ENCODE measurements around the gene CDK15. TPM values are rescaled to one million over a fixed set of nuclear protein-coding genes. Genes with fewer than 3 reads are reported as not detected.

The CDK15 gene
- total and polyA plus RNA-seq, 8 donors, result 0.09 to 0.35 (median 0.12) TPM; not detected in 3

- Histone ChIP-seq H3K27ac (no peak overlapping the region), H3K9me3 (no peaks in the 10 kb centered on the region), H3K4me3 (no peak overlapping the region), H3K27me3 (no peaks in the 10 kb centered on the region), H3K36me3 (no peaks in the 10 kb centered on the region), H3K4me1 (no peaks in the 10 kb centered on the region)
- FAIRE-seq (no peak), DNase-seq (no peak), ATAC-seq (no peak)
- no peak for TF ChIP-seq CTCF (IDR thresholded peaks at IDR 0.05)
- 48 to 62% methylated on average over 9 of the region's 9 CpGs for WGBS, 2 donors
- intact Hi-C loops (cut with DNase I), result no loop called here
Measured at GRCh38 chr2:201813996-201814760, 7.8 kb downstream of the CDK15 start.

- WGBS, 2 donors, result 77 to 87% methylated on average over 5 of the region's 5 CpGs
- no peak for TF ChIP-seq CTCF (IDR thresholded peaks at IDR 0.05)
Measured at GRCh38 chr2:201816657-201817575, 10.6 kb downstream of the CDK15 start.

GRCh38 chr2:201820383-201821007 is 14.2 kb downstream of the CDK15 start:
- no peak for TF ChIP-seq CTCF (IDR thresholded peaks at IDR 0.05)
- no peak overlapping the region for H3K27ac ChIP-seq
- FAIRE-seq, result no peak

More at GRCh38 chr2:201816657-201817575, 10.6 kb downstream of the CDK15 start:
- DNase-seq (no peak), ATAC-seq (no peak), FAIRE-seq (no peak)
- intact Hi-C loops (cut with DNase I), result no loop called here
- Histone ChIP-seq H3K27ac (no peak overlapping the region), H3K9me3 (no peaks in the 10 kb centered on the region), H3K4me1 (no peaks in the 10 kb centered on the region), H3K4me3 (no peak overlapping the region), H3K27me3 (no peaks in the 10 kb centered on the region), H3K36me3 (no peaks in the 10 kb centered on the region)

GRCh38 chr2:201821080-201821479 is 14.7 kb downstream of the CDK15 start:
- no peak for FAIRE-seq

More at GRCh38 chr2:201820383-201821007, 14.2 kb downstream of the CDK15 start:
- WGBS, 2 donors, result 72 to 73% methylated on average over 4 of the region's 4 CpGs
- no peak for ATAC-seq
- no peak for DNase-seq
- H3K9me3 ChIP-seq, result no peaks in the 10 kb centered on the region
- no peaks in the 10 kb centered on the region for H3K36me3 ChIP-seq
- no peak overlapping the region for H3K4me3 ChIP-seq
- H3K27me3 ChIP-seq, result no peaks in the 10 kb centered on the region
- no peaks in the 10 kb centered on the region for H3K4me1 ChIP-seq
- intact Hi-C loops (cut with DNase I), result no loop called here

More at GRCh38 chr2:201821080-201821479, 14.7 kb downstream of the CDK15 start:
- no peak for TF ChIP-seq CTCF (IDR thresholded peaks at IDR 0.05)
- H3K9me3 ChIP-seq, result no peaks in the 10 kb centered on the region
- DNase-seq (no peak), ATAC-seq (no peak)
- H3K27me3 ChIP-seq, result no peaks in the 10 kb centered on the region
- H3K4me3 ChIP-seq, result no peak overlapping the region
- no peaks in the 10 kb centered on the region for H3K4me1 ChIP-seq
- WGBS, 2 donors, result 83 to 86% methylated on average over 5 of the region's 5 CpGs
- no peak overlapping the region for H3K27ac ChIP-seq
- no peaks in the 10 kb centered on the region for H3K36me3 ChIP-seq
- intact Hi-C loops (cut with DNase I), result no loop called here
